ENCODE measurements around the gene SUPT20H.

Gene SUPT20H

DNA sequence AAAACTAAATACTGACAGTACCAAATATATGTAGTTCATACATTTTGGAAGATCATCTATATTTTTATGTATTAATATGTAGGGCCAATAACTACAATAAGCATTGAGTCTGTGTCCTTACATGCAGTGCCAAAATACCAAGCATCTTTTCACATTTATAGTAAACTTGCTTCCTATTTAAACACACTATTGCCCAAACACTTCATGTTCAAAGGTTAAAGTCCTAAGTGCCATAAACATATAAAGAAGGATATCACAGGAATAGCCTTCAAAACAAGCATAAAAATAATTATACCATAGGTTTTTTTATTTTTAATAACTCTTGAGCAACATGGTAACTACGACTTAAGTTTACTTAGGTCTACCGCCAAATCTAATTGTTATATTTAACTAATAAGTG lies 31.8 kb downstream of the SUPT20H start:
- H3K27ac ChIP-seq, result no peak overlapping the region
- TF ChIP-seq, protein P1, sequence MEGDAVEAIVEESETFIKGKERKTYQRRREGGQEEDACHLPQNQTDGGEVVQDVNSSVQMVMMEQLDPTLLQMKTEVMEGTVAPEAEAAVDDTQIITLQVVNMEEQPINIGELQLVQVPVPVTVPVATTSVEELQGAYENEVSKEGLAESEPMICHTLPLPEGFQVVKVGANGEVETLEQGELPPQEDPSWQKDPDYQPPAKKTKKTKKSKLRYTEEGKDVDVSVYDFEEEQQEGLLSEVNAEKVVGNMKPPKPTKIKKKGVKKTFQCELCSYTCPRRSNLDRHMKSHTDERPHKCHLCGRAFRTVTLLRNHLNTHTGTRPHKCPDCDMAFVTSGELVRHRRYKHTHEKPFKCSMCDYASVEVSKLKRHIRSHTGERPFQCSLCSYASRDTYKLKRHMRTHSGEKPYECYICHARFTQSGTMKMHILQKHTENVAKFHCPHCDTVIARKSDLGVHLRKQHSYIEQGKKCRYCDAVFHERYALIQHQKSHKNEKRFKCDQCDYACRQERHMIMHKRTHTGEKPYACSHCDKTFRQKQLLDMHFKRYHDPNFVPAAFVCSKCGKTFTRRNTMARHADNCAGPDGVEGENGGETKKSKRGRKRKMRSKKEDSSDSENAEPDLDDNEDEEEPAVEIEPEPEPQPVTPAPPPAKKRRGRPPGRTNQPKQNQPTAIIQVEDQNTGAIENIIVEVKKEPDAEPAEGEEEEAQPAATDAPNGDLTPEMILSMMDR (conservative IDR thresholded peaks at IDR 0.05), result no peak

- TF ChIP-seq, protein P1 (conservative IDR thresholded peaks at IDR 0.05), result no peak
- H3K27ac ChIP-seq, result no peak overlapping the region
Observed at GRCh38 chr13:37026771-37027170, 32.7 kb downstream of the SUPT20H start.

DNA sequence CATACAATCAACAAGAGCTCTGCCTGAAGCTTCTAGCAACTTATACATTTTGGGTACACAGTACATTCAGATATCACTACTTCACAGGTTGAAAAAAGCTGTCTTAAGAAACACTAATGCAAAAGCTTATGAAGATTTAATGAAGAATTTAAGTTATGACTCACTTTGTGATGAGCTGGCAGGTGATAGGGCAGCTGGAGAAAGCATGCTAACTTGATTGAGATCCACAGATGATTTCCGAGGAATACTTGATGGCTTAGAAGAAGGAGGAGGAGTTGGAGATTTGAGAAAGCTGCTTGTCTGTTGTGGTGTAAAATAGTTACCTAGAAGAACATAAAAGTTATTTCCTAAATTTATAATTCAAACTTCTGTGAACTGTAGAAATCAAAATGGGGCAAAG lies 35.6 kb downstream of the SUPT20H start:
- no peak overlapping the region for H3K27ac ChIP-seq
- TF ChIP-seq, protein P1 (conservative IDR thresholded peaks at IDR 0.05), result no peak

DNA sequence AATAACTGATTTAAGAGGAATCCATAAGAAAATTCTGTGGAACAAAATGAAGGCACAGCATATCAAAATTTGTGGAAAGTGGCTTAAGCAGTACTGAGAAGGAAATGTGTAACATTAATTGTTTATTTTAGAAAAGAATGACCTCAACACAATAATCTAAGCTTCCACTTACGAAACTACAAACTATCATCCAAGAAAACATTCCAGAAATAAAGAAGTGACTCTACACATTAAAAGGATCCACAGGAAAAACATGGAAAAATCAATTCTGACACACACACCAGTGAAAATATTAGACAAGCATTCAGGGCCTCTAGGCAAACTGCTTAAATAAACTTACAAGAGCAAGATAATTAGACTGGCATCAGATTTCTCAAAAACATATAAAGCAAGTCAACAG lies 44.9 kb downstream of the SUPT20H start:
- TF ChIP-seq, protein P1 (conservative IDR thresholded peaks at IDR 0.05), result no peak

DNA sequence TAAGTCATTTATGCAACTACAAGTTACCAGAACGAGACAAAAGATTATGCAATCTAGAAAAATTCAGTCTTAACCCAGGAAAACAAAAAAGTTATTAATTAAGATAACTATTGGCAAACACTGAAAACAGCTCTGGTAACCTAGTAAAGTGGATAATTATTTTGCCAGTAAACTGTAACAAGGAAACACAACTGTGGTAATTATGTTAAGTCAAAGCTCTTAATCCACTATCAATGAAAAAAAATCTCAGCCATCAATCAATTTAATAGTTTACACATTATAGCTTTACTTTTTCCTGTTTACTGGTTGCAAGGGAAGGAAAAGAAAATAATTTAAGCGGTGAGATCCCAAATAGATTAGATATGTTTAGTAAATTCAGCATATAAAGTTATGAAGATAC lies 47.7 kb downstream of the SUPT20H start:
- TF ChIP-seq, protein P1 (conservative IDR thresholded peaks at IDR 0.05), result no peak
- H3K27ac ChIP-seq, result no peak overlapping the region

More for the DNA sequence above, 44.9 kb downstream of the SUPT20H start:
- H3K27ac ChIP-seq, result peak overlapping the region; percentile 24; the same call in 1 of the 2 replicates

GRCh38 chr13:37011002-37011401 lies 48.5 kb downstream of the SUPT20H start:
- no peak overlapping the region for H3K27ac ChIP-seq
- TF ChIP-seq, protein P1 (conservative IDR thresholded peaks at IDR 0.05), result no peak

DNA sequence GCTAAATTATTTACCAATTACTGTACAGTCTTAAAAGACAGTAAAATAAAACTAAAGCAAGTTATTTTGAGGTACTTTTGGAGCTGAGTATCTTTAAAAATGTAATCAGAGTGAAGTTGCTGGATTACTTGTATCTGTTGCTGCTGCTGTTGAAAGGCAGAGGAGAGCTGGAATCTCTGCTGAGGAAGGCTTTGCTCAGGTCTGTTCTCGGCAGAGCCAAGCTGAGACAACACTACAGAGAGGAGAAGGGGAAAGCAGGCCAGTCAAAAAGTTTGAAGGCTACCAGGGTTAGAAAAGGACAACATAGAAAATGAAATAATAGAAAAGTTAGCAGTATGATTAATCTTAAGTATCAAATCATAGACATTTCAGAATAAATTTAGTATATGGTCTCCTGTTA lies 49.1 kb downstream of the SUPT20H start:
- TF ChIP-seq, protein P1 (conservative IDR thresholded peaks at IDR 0.05), result no peak
- no peak overlapping the region for H3K27ac ChIP-seq

GRCh38 chr13:37009692-37010091 lies 49.8 kb downstream of the SUPT20H start:
- TF ChIP-seq, protein P1 (conservative IDR thresholded peaks at IDR 0.05), result no peak
- H3K27ac ChIP-seq, result no peak overlapping the region

All from VCaP (cell line).